ENCODE data around the gene SH3RF3. TPM values are rescaled to one million over a fixed set of nuclear protein-coding genes. Genes with fewer than 3 reads are reported as not detected.

SH3RF3 gene
- total RNA-seq (2021) (0.78 to 1.0 TPM (median 0.87 TPM) in 3 replicates), Bru-seq, nascent RNA (percentile 24 among the genes with signal in this experiment)
- long read RNA-seq, experiment 1, full-length matches to known transcripts: 1 of 1 reads
- long read RNA-seq, experiment 1, partial matches to known transcripts: 0 of 1 reads
- long read RNA-seq, experiment 1, other reads (novel, unspliced or antisense): 0 of 1 reads
- long read RNA-seq, experiment 2: 0 reads
- long read RNA-seq, experiment 3: 0 reads

DNA sequence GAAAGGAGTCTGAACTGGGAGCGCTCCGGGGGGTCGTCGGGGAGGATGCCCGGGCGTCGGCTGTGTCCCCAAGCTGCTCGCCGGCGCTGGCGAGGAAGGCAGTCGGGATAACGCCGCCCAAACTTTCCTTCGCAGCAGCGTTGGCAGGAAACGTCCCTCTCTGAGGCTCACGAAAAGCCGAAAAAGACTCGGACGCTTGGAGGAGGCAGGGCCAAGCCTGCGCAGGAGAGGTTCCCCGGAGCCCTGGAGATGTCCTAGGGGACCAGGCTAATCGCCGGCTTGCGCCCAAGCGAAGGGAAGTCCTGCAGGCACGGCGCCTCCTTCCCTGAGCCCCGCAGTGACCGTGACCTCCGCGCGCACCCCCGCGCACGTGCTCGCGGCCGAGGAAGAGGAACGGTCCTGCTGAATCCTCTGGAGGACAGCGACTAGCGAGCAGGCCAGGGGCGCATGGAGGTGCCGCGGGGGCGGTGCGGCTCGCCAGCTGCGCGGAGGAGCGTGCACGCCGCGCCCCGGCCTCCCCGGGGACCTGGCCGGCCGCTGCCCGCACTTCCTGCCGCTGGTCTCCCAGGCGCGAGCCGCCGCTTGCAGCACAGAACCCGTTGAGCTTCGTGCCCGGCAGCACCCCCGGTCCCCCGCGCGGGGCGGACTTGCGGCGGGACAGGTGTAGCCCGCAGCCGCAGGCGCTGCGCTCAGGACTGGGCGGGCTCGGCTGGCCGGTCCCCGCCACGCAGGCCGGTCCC, at the start of gene SH3RF3:
SH3RF3 (plus strand) TSS at position 590 of the 740 bp plus-strand sequence.
- TF ChIP-seq RELA (CRISPR knock-in tag; IDR thresholded peaks at IDR 0.05; ENCODE audit: borderline replicate concordance): 0 out of 2 replicates have a peak, but pooled peaks have one; percentile 54
- 0 out of 2 replicates have a peak, but pooled peaks have one; percentile 44 for TF ChIP-seq FOXK1 (CRISPR knock-in tag; IDR thresholded peaks at IDR 0.05)
- TF ChIP-seq, protein P1, sequence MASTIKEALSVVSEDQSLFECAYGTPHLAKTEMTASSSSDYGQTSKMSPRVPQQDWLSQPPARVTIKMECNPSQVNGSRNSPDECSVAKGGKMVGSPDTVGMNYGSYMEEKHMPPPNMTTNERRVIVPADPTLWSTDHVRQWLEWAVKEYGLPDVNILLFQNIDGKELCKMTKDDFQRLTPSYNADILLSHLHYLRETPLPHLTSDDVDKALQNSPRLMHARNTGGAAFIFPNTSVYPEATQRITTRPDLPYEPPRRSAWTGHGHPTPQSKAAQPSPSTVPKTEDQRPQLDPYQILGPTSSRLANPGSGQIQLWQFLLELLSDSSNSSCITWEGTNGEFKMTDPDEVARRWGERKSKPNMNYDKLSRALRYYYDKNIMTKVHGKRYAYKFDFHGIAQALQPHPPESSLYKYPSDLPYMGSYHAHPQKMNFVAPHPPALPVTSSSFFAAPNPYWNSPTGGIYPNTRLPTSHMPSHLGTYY (CRISPR knock-in tag; IDR thresholded peaks at IDR 0.05): no peak
- TF ChIP-seq, protein P2, sequence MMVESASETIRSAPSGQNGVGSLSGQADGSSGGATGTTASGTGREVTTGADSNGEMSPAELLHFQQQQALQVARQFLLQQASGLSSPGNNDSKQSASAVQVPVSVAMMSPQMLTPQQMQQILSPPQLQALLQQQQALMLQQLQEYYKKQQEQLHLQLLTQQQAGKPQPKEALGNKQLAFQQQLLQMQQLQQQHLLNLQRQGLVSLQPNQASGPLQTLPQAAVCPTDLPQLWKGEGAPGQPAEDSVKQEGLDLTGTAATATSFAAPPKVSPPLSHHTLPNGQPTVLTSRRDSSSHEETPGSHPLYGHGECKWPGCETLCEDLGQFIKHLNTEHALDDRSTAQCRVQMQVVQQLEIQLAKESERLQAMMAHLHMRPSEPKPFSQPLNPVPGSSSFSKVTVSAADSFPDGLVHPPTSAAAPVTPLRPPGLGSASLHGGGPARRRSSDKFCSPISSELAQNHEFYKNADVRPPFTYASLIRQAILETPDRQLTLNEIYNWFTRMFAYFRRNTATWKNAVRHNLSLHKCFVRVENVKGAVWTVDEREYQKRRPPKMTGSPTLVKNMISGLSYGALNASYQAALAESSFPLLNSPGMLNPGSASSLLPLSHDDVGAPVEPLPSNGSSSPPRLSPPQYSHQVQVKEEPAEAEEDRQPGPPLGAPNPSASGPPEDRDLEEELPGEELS (CRISPR knock-in tag; IDR thresholded peaks at IDR 0.05): peak; percentile 78; the same call in 1 of the 2 replicates
- TF ChIP-seq, protein P3, sequence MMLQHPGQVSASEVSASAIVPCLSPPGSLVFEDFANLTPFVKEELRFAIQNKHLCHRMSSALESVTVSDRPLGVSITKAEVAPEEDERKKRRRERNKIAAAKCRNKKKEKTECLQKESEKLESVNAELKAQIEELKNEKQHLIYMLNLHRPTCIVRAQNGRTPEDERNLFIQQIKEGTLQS (CRISPR knock-in tag; conservative IDR thresholded peaks at IDR 0.05): no peak
- no peak for TF ChIP-seq JAZF1 (CRISPR knock-in tag; IDR thresholded peaks at IDR 0.05)
- TF ChIP-seq, protein P4, sequence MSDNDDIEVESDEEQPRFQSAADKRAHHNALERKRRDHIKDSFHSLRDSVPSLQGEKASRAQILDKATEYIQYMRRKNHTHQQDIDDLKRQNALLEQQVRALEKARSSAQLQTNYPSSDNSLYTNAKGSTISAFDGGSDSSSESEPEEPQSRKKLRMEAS (CRISPR knock-in tag; IDR thresholded peaks at IDR 0.05): peak; percentile 53; the same call in 1 of the 2 replicates
- no peak for TF ChIP-seq SMAD4 (CRISPR knock-in tag; IDR thresholded peaks at IDR 0.05)
- TF ChIP-seq ETV6 (CRISPR knock-in tag; IDR thresholded peaks at IDR 0.05): 0 out of 2 replicates have a peak, but pooled peaks have one; percentile 64
- TF ChIP-seq, protein P5, sequence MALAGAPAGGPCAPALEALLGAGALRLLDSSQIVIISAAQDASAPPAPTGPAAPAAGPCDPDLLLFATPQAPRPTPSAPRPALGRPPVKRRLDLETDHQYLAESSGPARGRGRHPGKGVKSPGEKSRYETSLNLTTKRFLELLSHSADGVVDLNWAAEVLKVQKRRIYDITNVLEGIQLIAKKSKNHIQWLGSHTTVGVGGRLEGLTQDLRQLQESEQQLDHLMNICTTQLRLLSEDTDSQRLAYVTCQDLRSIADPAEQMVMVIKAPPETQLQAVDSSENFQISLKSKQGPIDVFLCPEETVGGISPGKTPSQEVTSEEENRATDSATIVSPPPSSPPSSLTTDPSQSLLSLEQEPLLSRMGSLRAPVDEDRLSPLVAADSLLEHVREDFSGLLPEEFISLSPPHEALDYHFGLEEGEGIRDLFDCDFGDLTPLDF (CRISPR knock-in tag; IDR thresholded peaks at IDR 0.05): peak; percentile 78
- TF ChIP-seq, protein P6, sequence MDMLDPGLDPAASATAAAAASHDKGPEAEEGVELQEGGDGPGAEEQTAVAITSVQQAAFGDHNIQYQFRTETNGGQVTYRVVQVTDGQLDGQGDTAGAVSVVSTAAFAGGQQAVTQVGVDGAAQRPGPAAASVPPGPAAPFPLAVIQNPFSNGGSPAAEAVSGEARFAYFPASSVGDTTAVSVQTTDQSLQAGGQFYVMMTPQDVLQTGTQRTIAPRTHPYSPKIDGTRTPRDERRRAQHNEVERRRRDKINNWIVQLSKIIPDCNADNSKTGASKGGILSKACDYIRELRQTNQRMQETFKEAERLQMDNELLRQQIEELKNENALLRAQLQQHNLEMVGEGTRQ (CRISPR knock-in tag; IDR thresholded peaks at IDR 0.05): 0 out of 2 replicates have a peak, but pooled peaks have one; percentile 8
- TF ChIP-seq, protein P7, sequence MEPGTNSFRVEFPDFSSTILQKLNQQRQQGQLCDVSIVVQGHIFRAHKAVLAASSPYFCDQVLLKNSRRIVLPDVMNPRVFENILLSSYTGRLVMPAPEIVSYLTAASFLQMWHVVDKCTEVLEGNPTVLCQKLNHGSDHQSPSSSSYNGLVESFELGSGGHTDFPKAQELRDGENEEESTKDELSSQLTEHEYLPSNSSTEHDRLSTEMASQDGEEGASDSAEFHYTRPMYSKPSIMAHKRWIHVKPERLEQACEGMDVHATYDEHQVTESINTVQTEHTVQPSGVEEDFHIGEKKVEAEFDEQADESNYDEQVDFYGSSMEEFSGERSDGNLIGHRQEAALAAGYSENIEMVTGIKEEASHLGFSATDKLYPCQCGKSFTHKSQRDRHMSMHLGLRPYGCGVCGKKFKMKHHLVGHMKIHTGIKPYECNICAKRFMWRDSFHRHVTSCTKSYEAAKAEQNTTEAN (CRISPR knock-in tag; IDR thresholded peaks at IDR 0.05): 0 out of 2 replicates have a peak, but pooled peaks have one; percentile 10
- TF ChIP-seq TCF7 (CRISPR knock-in tag; IDR thresholded peaks at IDR 0.05; ENCODE audit: low read depth): 0 out of 2 replicates have a peak, but pooled peaks have one; percentile 16
- no peak within 1 kb of the TSS for H3K27ac Mint-ChIP-seq
- ChIA-PET CTCF (interaction anchor here (0.6 to 2.4 kb wide), 4 partner anchors 79 to 599 kb away, joined by 3 to 14 read pairs (median 6); no protein-coding TSS in a partner anchor), POLR2A (no interaction called here)
- H3K36me3 Mint-ChIP-seq: no peaks in the 10 kb centered on the region
- H3K4me3 Mint-ChIP-seq: peak within 1 kb of the TSS; percentile 71
- peak; percentile 57 for DNase-seq (ENCODE audit: low spot score)
- peaks cover 63% of the 10 kb centered on the region for H3K27me3 Mint-ChIP-seq (ENCODE audit: low read depth)
- ATAC-seq: peak; percentile 29
- no peaks in the 10 kb centered on the region for H3K9me3 Mint-ChIP-seq
- H3K4me1 Mint-ChIP-seq: peaks cover 16% of the 10 kb centered on the region

DNA sequence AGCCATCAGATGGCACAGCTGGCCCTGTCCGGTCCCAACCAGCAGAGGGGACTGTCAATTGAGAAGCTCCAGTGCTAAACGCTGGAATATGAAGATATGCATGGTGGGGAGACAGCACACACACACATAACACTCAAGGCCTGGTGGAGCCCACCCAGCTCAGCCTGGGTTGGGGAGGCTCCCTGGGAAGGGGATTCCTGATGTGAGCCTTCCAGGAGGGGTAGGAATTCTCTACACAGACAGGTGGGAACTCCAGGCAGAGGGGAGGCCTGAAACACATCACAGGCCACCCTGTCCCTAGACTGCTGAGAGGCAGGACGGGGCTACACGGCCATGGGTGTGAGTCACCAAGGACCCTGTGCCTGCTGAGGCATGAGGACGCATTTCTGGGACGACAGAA, 49.4 kb upstream of the SH3RF3 start:
- DNase-seq (ENCODE audit: low spot score): no peak
- Mint-ChIP-seq H3K9me3 (peaks cover 13% of the 10 kb centered on the region), H3K4me3 (no peak overlapping the region), H3K27me3 (ENCODE audit: low read depth) (peaks cover 15% of the 10 kb centered on the region), H3K27ac (no peak overlapping the region), H3K4me1 (no peaks in the 10 kb centered on the region), H3K36me3 (no peaks in the 10 kb centered on the region)
- no peak for ATAC-seq
- CTCF ChIA-PET: no interaction called here
- POLR2A ChIA-PET: no interaction called here
- TF ChIP-seq, protein P8, sequence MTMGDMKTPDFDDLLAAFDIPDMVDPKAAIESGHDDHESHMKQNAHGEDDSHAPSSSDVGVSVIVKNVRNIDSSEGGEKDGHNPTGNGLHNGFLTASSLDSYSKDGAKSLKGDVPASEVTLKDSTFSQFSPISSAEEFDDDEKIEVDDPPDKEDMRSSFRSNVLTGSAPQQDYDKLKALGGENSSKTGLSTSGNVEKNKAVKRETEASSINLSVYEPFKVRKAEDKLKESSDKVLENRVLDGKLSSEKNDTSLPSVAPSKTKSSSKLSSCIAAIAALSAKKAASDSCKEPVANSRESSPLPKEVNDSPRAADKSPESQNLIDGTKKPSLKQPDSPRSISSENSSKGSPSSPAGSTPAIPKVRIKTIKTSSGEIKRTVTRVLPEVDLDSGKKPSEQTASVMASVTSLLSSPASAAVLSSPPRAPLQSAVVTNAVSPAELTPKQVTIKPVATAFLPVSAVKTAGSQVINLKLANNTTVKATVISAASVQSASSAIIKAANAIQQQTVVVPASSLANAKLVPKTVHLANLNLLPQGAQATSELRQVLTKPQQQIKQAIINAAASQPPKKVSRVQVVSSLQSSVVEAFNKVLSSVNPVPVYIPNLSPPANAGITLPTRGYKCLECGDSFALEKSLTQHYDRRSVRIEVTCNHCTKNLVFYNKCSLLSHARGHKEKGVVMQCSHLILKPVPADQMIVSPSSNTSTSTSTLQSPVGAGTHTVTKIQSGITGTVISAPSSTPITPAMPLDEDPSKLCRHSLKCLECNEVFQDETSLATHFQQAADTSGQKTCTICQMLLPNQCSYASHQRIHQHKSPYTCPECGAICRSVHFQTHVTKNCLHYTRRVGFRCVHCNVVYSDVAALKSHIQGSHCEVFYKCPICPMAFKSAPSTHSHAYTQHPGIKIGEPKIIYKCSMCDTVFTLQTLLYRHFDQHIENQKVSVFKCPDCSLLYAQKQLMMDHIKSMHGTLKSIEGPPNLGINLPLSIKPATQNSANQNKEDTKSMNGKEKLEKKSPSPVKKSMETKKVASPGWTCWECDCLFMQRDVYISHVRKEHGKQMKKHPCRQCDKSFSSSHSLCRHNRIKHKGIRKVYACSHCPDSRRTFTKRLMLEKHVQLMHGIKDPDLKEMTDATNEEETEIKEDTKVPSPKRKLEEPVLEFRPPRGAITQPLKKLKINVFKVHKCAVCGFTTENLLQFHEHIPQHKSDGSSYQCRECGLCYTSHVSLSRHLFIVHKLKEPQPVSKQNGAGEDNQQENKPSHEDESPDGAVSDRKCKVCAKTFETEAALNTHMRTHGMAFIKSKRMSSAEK (CRISPR knock-in tag; IDR thresholded peaks at IDR 0.05; ENCODE audit: borderline replicate concordance): no peak
- no peak for TF ChIP-seq MYBL2 (CRISPR knock-in tag; IDR thresholded peaks at IDR 0.05)
- TF ChIP-seq, protein P9, sequence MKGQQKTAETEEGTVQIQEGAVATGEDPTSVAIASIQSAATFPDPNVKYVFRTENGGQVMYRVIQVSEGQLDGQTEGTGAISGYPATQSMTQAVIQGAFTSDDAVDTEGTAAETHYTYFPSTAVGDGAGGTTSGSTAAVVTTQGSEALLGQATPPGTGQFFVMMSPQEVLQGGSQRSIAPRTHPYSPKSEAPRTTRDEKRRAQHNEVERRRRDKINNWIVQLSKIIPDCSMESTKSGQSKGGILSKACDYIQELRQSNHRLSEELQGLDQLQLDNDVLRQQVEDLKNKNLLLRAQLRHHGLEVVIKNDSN (CRISPR knock-in tag; IDR thresholded peaks at IDR 0.05): no peak
- no peak for TF ChIP-seq CREB1 (CRISPR knock-in tag; IDR thresholded peaks at IDR 0.05)
- no peak for TF ChIP-seq NFE2L1 (CRISPR knock-in tag; IDR thresholded peaks at IDR 0.05)
- TF ChIP-seq IRF2 (CRISPR knock-in tag; IDR thresholded peaks at IDR 0.05; ENCODE audit: borderline replicate concordance, low read depth): no peak
- TF ChIP-seq EMX1 (CRISPR knock-in tag; IDR thresholded peaks at IDR 0.05): no peak

Measured in WTC11 (cell line).